Smooth muscle cell (in vitro differentiated cells): ENCODE measurements around the gene DDC. TPM values are rescaled to one million over a fixed set of nuclear protein-coding genes. Genes with fewer than 3 reads are reported as not detected.

Experiments used
- DNase-seq: peaks from one replicate; lab custom pipeline; 2025; ENCODE audit not compliant: unreplicated experiment; lab: John Stamatoyannopoulos, UW
- H2AFZ ChIP-seq: fragments of 200-600 bp; sonication (generic); 2 replicates; pipeline ENCODE4 v1.6.0; 2016; ENCODE audit warnings: antibody characterized with exemption, low read depth, mild to moderate bottlenecking
- H3F3A ChIP-seq: fragments of 200-600 bp; sonication (generic); 2 replicates; pipeline ENCODE4 v1.6.0; 2017; ENCODE audit warnings: antibody characterized with exemption, low read depth
- H3K27ac ChIP-seq: fragments of 200-600 bp; sonication (generic); 2 replicates; pipeline ENCODE4 v1.5.1; 2016; ENCODE audit warnings: low read depth, mild to moderate bottlenecking
- H3K27me3 ChIP-seq: fragments of 200-600 bp; sonication (generic); 2 replicates; pipeline ENCODE4 v1.6.1; 2016; ENCODE audit warnings: low read depth, mild to moderate bottlenecking
- H3K36me3 ChIP-seq: fragments of 200-600 bp; sonication (generic); 2 replicates; pipeline ENCODE4 v1.5.1; 2016; ENCODE audit warnings: low read depth
- H3K4me1 ChIP-seq: fragments of 200-600 bp; sonication (generic); 2 replicates; pipeline ENCODE4 v1.5.1; 2016; ENCODE audit warnings: low read depth
- H3K4me2 ChIP-seq: fragments of 200-600 bp; sonication (generic); 2 replicates; pipeline ENCODE4 v1.6.0; 2016; ENCODE audit warnings: mild to moderate bottlenecking
- H3K4me3 ChIP-seq: fragments of 200-600 bp; sonication (generic); 2 replicates; pipeline ENCODE4 v1.5.1; 2016; ENCODE audit warnings: mild to moderate bottlenecking
- H3K79me2 ChIP-seq: fragments of 200-600 bp; sonication (generic); 2 replicates; pipeline ENCODE4 v1.6.0; 2016; ENCODE audit warnings: low read depth, mild to moderate bottlenecking
- H3K9ac ChIP-seq: fragments of 200-600 bp; sonication (generic); 2 replicates; pipeline ENCODE4 v1.6.0; 2016; ENCODE audit warnings: low read depth
- H3K9me3 ChIP-seq: fragments of 200-600 bp; sonication (generic); replicated peaks from 2 replicates; pipeline ENCODE4 v1.5.1; 2016; ENCODE audit warnings: low read depth
- H4K20me1 ChIP-seq: fragments of 200-600 bp; sonication (generic); 2 replicates; pipeline ENCODE4 v1.6.0; 2016; ENCODE audit warnings: low read depth
- CTCF ChIP-seq: fragments of 200-600 bp; sonication (generic); IDR thresholded peaks from 2 replicates; pipeline ENCODE4 v1.5.1; 2017; ENCODE audit warnings: borderline replicate concordance, mild to moderate bottlenecking, antibody characterized with exemption; ENCODE audit not compliant: insufficient read depth, poor library complexity, severe bottlenecking
- WGBS: methylation state at CpG from one replicate; pipeline ENCODE4 v1.1.7; 2016; ENCODE audit warnings: low lambda C conversion rate; 5-methylcytosine and 5-hydroxymethylcytosine counted together
- polyA plus RNA-seq: library from polyadenylated mRNA; unstranded; fragments of >200 nt; fragmentation: Nextera tagmentation; extraction: Ambion mirVana; gene quantifications from 2 replicates; pipeline ENCODE4 v1.2.1, GENCODE V29; 2016
- total RNA-seq: library from RNA; depleted of rRNA; stranded (reverse); fragments of >200 nt; gene quantifications from 2 replicates; pipeline ENCODE4 v1.2.3, GENCODE V29; 2014

The DDC gene
- total RNA-seq: not detected in 2 replicates
- polyA plus RNA-seq: not detected in 2 replicates

- DNase-seq: no peak
- no peak for TF ChIP-seq CTCF
- H3K27ac ChIP-seq: no peak within 1 kb of the TSS
Measured at GRCh38 chr7:50564640-50565558, at the start of gene DDC. TSS of gene DDC (minus strand) at chr7:50565405. CDS start at chr7:50544085, 21,320 bp downstream.

GRCh38 chr7:50613473-50613872 is 48.3 kb upstream of the DDC start:
- no peak overlapping the region for H2AFZ ChIP-seq
- 93% methylated on average over 8 of the region's 8 CpGs for WGBS
- H4K20me1 ChIP-seq: no peaks in the 10 kb centered on the region
- no peaks in the 10 kb centered on the region for H3K4me1 ChIP-seq
- H3F3A ChIP-seq: no peaks in the 10 kb centered on the region
- no peaks in the 10 kb centered on the region for H3K9me3 ChIP-seq
- no peak for TF ChIP-seq CTCF
- H3K27me3 ChIP-seq: no peaks in the 10 kb centered on the region
- H3K79me2 ChIP-seq: no peaks in the 10 kb centered on the region
- no peak overlapping the region for H3K4me2 ChIP-seq
- H3K36me3 ChIP-seq: no peaks in the 10 kb centered on the region
- no peak overlapping the region for H3K4me3 ChIP-seq
- H3K9ac ChIP-seq: no peak overlapping the region
- H3K27ac ChIP-seq: no peak overlapping the region
- DNase-seq: no peak

More at GRCh38 chr7:50564640-50565558, at the start of gene DDC:
- no peaks in the 10 kb centered on the region for H3K4me1 ChIP-seq
- peak within 1 kb of the TSS; percentile 20 for H3K4me3 ChIP-seq
- H2AFZ ChIP-seq: no peak within 1 kb of the TSS
- H3K4me2 ChIP-seq: no peak within 1 kb of the TSS
- peaks cover 22% of the 10 kb centered on the region for H3K27me3 ChIP-seq
- H3K79me2 ChIP-seq: no peaks in the 10 kb centered on the region
- H3F3A ChIP-seq: no peaks in the 10 kb centered on the region
- H4K20me1 ChIP-seq: no peaks in the 10 kb centered on the region
- no peaks in the 10 kb centered on the region for H3K9me3 ChIP-seq
- no peaks in the 10 kb centered on the region for H3K36me3 ChIP-seq
- WGBS: 86% methylated on average over 8 of the region's 8 CpGs
- H3K9ac ChIP-seq: no peak within 1 kb of the TSS

GRCh38 chr7:50612704-50613103 is 47.5 kb upstream of the DDC start:
- Histone ChIP-seq H3K27me3 (no peaks in the 10 kb centered on the region), H3K9me3 (no peaks in the 10 kb centered on the region), H3K9ac (no peak overlapping the region), H3K36me3 (no peaks in the 10 kb centered on the region), H3K79me2 (no peaks in the 10 kb centered on the region), H3K27ac (no peak overlapping the region), H3K4me2 (no peak overlapping the region), H3K4me1 (no peaks in the 10 kb centered on the region), H3F3A (no peaks in the 10 kb centered on the region), H4K20me1 (no peaks in the 10 kb centered on the region), H2AFZ (no peak overlapping the region), H3K4me3 (no peak overlapping the region)
- DNase-seq: no peak
- no peak for TF ChIP-seq CTCF
- 79% methylated on average over 5 of the region's 5 CpGs for WGBS
